GM12892 (cell line): ENCODE measurements around the gene OCA2.

Experiments used
- POLR2A ChIP-seq: IDR thresholded peaks from 2 replicates; pipeline ENCODE4 v1.6.1; 2011; ENCODE audit warnings: low read depth, low read length, control low read depth
- POLR2AphosphoS5 ChIP-seq: IDR thresholded peaks from 2 replicates; pipeline ENCODE4 v1.6.1; 2011; ENCODE audit warnings: low read depth, low read length, control low read depth

- TF ChIP-seq POLR2AphosphoS5 (no peak), POLR2A (no peak)
Observed at GRCh38 chr15:28013976-28014375, 85.1 kb downstream of the OCA2 start.
